ENCODE measurements around the gene ATP12A.

ATP12A gene

GRCh38 chr13:24662195-24663088 is 17.8 kb upstream of the ATP12A start:
- Histone ChIP-seq H3K9me2 (replicated peaks; ENCODE audit: insufficient read depth, low read length) (no peaks in the 10 kb centered on the region), H3K9me3 (replicated peaks; ENCODE audit: insufficient read depth, low read length) (no peaks in the 10 kb centered on the region), H3K4me1 (ENCODE audit: low read length) (no peaks in the 10 kb centered on the region), H3K27ac (ENCODE audit: low read length) (no peak overlapping the region), H3K9ac (ENCODE audit: low read length) (no peak overlapping the region), H3K36me3 (replicated peaks; ENCODE audit: insufficient read depth, low read length) (no peaks in the 10 kb centered on the region), H3F3A (ENCODE audit: insufficient read depth, low read length) (no peaks in the 10 kb centered on the region), H3K79me2 (ENCODE audit: low read length) (no peaks in the 10 kb centered on the region), H3K4me3 (ENCODE audit: low read length) (no peak overlapping the region), H3K27me3 (replicated peaks; ENCODE audit: insufficient read depth, low read length) (no peaks in the 10 kb centered on the region), H3K4me2 (ENCODE audit: low read depth, low read length) (no peak overlapping the region), H4K20me1 (ENCODE audit: insufficient read depth, low read length) (no peaks in the 10 kb centered on the region), H2AFZ (ENCODE audit: low read length) (no peak overlapping the region)
- no peak for DNase-seq
- TF ChIP-seq EZH2 (optimal IDR thresholded peaks at IDR 0.05; ENCODE audit: low read depth, low read length) (no peak), CTCF (IDR thresholded peaks at IDR 0.05; ENCODE audit: low read length) (no peak), EZH2phosphoT487 (IDR thresholded peaks at IDR 0.05; ENCODE audit: low read length) (no peak)

- Histone ChIP-seq H3K9me2 (replicated peaks; ENCODE audit: insufficient read depth, low read length) (no peaks in the 10 kb centered on the region), H3K9me3 (replicated peaks; ENCODE audit: insufficient read depth, low read length) (no peaks in the 10 kb centered on the region), H3F3A (ENCODE audit: insufficient read depth, low read length) (no peaks in the 10 kb centered on the region), H3K36me3 (replicated peaks; ENCODE audit: insufficient read depth, low read length) (no peaks in the 10 kb centered on the region), H4K20me1 (ENCODE audit: insufficient read depth, low read length) (no peaks in the 10 kb centered on the region), H3K9ac (ENCODE audit: low read length) (no peak overlapping the region), H3K4me3 (ENCODE audit: low read length) (no peak overlapping the region), H3K4me1 (ENCODE audit: low read length) (no peaks in the 10 kb centered on the region), H3K79me2 (ENCODE audit: low read length) (no peaks in the 10 kb centered on the region), H2AFZ (ENCODE audit: low read length) (no peak overlapping the region), H3K4me2 (ENCODE audit: low read depth, low read length) (no peak overlapping the region), H3K27ac (ENCODE audit: low read length) (no peak overlapping the region), H3K27me3 (replicated peaks; ENCODE audit: insufficient read depth, low read length) (no peaks in the 10 kb centered on the region)
- no peak for TF ChIP-seq CTCF (IDR thresholded peaks at IDR 0.05; ENCODE audit: low read length)
- no peak for DNase-seq
Measured at GRCh38 chr13:24663089-24663395, 17.2 kb upstream of the ATP12A start.

GRCh38 chr13:24663586-24663985 is 16.6 kb upstream of the ATP12A start:
- Histone ChIP-seq H3K4me1 (ENCODE audit: low read length) (no peaks in the 10 kb centered on the region), H3K4me3 (ENCODE audit: low read length) (no peak overlapping the region), H3K9me2 (replicated peaks; ENCODE audit: insufficient read depth, low read length) (no peaks in the 10 kb centered on the region), H3F3A (ENCODE audit: insufficient read depth, low read length) (no peaks in the 10 kb centered on the region), H2AFZ (ENCODE audit: low read length) (no peak overlapping the region), H3K36me3 (replicated peaks; ENCODE audit: insufficient read depth, low read length) (no peaks in the 10 kb centered on the region), H3K4me2 (ENCODE audit: low read depth, low read length) (no peak overlapping the region), H4K20me1 (ENCODE audit: insufficient read depth, low read length) (no peaks in the 10 kb centered on the region), H3K79me2 (ENCODE audit: low read length) (no peaks in the 10 kb centered on the region), H3K27me3 (replicated peaks; ENCODE audit: insufficient read depth, low read length) (no peaks in the 10 kb centered on the region), H3K27ac (ENCODE audit: low read length) (no peak overlapping the region), H3K9me3 (replicated peaks; ENCODE audit: insufficient read depth, low read length) (no peaks in the 10 kb centered on the region), H3K9ac (ENCODE audit: low read length) (no peak overlapping the region)
- no peak for TF ChIP-seq EZH2phosphoT487 (IDR thresholded peaks at IDR 0.05; ENCODE audit: low read length)
- no peak for TF ChIP-seq CTCF (IDR thresholded peaks at IDR 0.05; ENCODE audit: low read length)
- no peak for TF ChIP-seq EZH2 (optimal IDR thresholded peaks at IDR 0.05; ENCODE audit: low read depth, low read length)
- no peak for DNase-seq
